ENCODE results near the gene CTDSP1.

- TF ChIP-seq CTCF (IDR thresholded peaks at IDR 0.05; ENCODE audit: low read depth, low read length, missing input control) (no peak), REST (IDR thresholded peaks at IDR 0.05) (no peak), RAD21 (IDR thresholded peaks at IDR 0.05) (no peak)
Observed at GRCh38 chr2:218392891-218393462, 6.7 kb upstream of the CTDSP1 start.

All from liver (tissue), 3 donors.